OCI-LY7 (cell line): ENCODE results near the gene PIK3CG.

Source experiments
- CTCF ChIP-seq: fragments of 200-600 bp; sonication (generic); conservative IDR thresholded peaks from 2 replicates; pipeline ENCODE4 v1.5.1; 2014; ENCODE audit warnings: mild to moderate bottlenecking, antibody characterized with exemption, low read length, moderate library complexity, mixed read lengths
- EZH2phosphoT487 ChIP-seq: fragments of 200-600 bp; sonication (generic); IDR thresholded peaks from 2 replicates; pipeline ENCODE4 v1.6.1; 2018; ENCODE audit warnings: low read depth, borderline replicate concordance, mild to moderate bottlenecking, mixed run types, antibody characterized with exemption, low read length, moderate library complexity, mixed read lengths

- TF ChIP-seq CTCF (no peak), EZH2phosphoT487 (no peak)
Measured at GRCh38 chr7:106836816-106837215, 28.3 kb upstream of the PIK3CG start.
